Breast epithelium (tissue), 4 donors: ENCODE measurements around the gene ZFP62. TPM values are rescaled to one million over a fixed set of nuclear protein-coding genes. Genes with fewer than 3 reads are reported as not detected.

ENCODE experiments used
- DNase-seq, 2 donors: peaks; one replicate each; pipeline ENCODE4 v3.0.0-alpha.2; 2019; ENCODE audit warnings: low spot score in 2 of 2
- H3K27ac ChIP-seq, 2 donors: fragments of 200-600 bp; sonication (generic) in 1 of 2; one replicate each; pipeline ENCODE4 v1.5.1; 2016 to 2019; ENCODE audit warnings: mild to moderate bottlenecking in 1 of 2
- H3K27me3 ChIP-seq, 2 donors: fragments of 200-600 bp; sonication (generic) in 1 of 2; one replicate each; pipeline versions ENCODE4 v1.5.1 to v1.6.0; 2017 to 2019; ENCODE audit warnings: control low read depth in 1 of 2, mild to moderate bottlenecking in 1 of 2
- H3K36me3 ChIP-seq: fragments of 200-600 bp; one replicate; pipeline ENCODE4 v1.5.1; 2019
- H3K4me1 ChIP-seq, 2 donors: fragments of 200-600 bp; sonication (generic); one replicate each; pipeline ENCODE4 v1.5.1; 2016 to 2019; ENCODE audit warnings: control low read depth in 1 of 2
- H3K4me3 ChIP-seq, 3 donors: fragments of 200-600 bp; sonication (generic); 1 replicate in 2 of 3; 2 replicates in 1 of 3; pipeline ENCODE4 v1.5.1; 2016 to 2019; ENCODE audit warnings: mild to moderate bottlenecking in 3 of 3, moderate library complexity in 2 of 3
- H3K9me3 ChIP-seq, 2 donors: fragments of 200-600 bp; sonication (generic) in 1 of 2; one replicate each; pipeline ENCODE4 v1.5.1; 2016 to 2019; ENCODE audit warnings: control low read depth in 1 of 2
- CTCF ChIP-seq, 3 donors: fragments of 450-650 bp; IDR thresholded peaks; one replicate each; pipeline ENCODE4 v1.5.1; 2016 to 2017; ENCODE audit warnings: antibody characterized with exemption in 3 of 3, mild to moderate bottlenecking in 3 of 3, moderate library complexity in 3 of 3
- POLR2A ChIP-seq: fragments of 450-650 bp; IDR thresholded peaks from one replicate; pipeline ENCODE4 v1.6.1; 2016; ENCODE audit warnings: antibody characterized with exemption, mild to moderate bottlenecking, moderate library complexity
- POLR2AphosphoS5 ChIP-seq, 3 donors: sonication (generic); formaldehyde crosslinking; IDR thresholded peaks; one replicate each; pipeline ENCODE4 v1.6.1; 2017; ENCODE audit warnings: antibody characterized with exemption in 3 of 3
- intact Hi-C: fragments of 100-400 bp; cut with DNase I; formaldehyde crosslinking; loops from one replicate; pipeline ENCODE4 v1.15.1; 2023; ENCODE audit warnings: low total_unique reads
- total RNA-seq, 3 donors: library from RNA; depleted of rRNA; stranded (reverse); fragments of >200 nt; gene quantifications; one replicate each; pipeline ENCODE4 v1.1.0, GENCODE V29; 2016

The ZFP62 gene
- total RNA-seq, 3 donors from 2014 or later, result 18.6 to 49.6 (median 35.4) TPM

- Histone ChIP-seq H3K9me3 (peaks cover 6 to 7% of the 10 kb centered on the region in 2 donors), H3K4me1 (no peaks in the 10 kb centered on the region), H3K27me3 (no peaks in the 10 kb centered on the region), H3K27ac (no peak overlapping the region), H3K4me3 (no peak overlapping the region), H3K36me3 (no peaks in the 10 kb centered on the region)
- intact Hi-C loops, result no loop called here
- DNase-seq, result no peak
- TF ChIP-seq POLR2A (no peak), CTCF (IDR thresholded peaks at IDR 0.05) (no peak), POLR2AphosphoS5 (IDR thresholded peaks at IDR 0.05) (no peak)
Measured at GRCh38 chr5:180844432-180844831, 16.6 kb downstream of the ZFP62 start.

GRCh38 chr5:180839935-180840334 lies 21.1 kb downstream of the ZFP62 start:
- TF ChIP-seq POLR2AphosphoS5 (IDR thresholded peaks at IDR 0.05), result no peak
- no peak for TF ChIP-seq CTCF (IDR thresholded peaks at IDR 0.05)
- TF ChIP-seq POLR2A, result no peak
- no peak for DNase-seq

GRCh38 chr5:180839227-180839626 lies 21.8 kb downstream of the ZFP62 start:
- intact Hi-C loops, result no loop called here
- Histone ChIP-seq H3K27ac (no peak overlapping the region), H3K4me1 (no peaks in the 10 kb centered on the region), H3K4me3 (no peak overlapping the region), H3K27me3 (no peaks in the 10 kb centered on the region), H3K36me3 (no peaks in the 10 kb centered on the region), H3K9me3 (no peaks in the 10 kb centered on the region)
- no peak for DNase-seq
- TF ChIP-seq POLR2A, result no peak
- no peak for TF ChIP-seq POLR2AphosphoS5 (IDR thresholded peaks at IDR 0.05)
- no peak for TF ChIP-seq CTCF (IDR thresholded peaks at IDR 0.05)

More at GRCh38 chr5:180839935-180840334, 21.1 kb downstream of the ZFP62 start:
- Histone ChIP-seq H3K4me3 (no peak overlapping the region), H3K4me1 (no peaks in the 10 kb centered on the region), H3K9me3 (no peaks in the 10 kb centered on the region), H3K36me3 (no peaks in the 10 kb centered on the region), H3K27ac (no peak overlapping the region), H3K27me3 (no peaks in the 10 kb centered on the region)
- intact Hi-C loops, result no loop called here

- no peaks in the 10 kb centered on the region for H3K36me3 ChIP-seq
- H3K27ac ChIP-seq, result no peak overlapping the region
- H3K27me3 ChIP-seq, result no peaks in the 10 kb centered on the region
- H3K4me3 ChIP-seq, result no peak overlapping the region
- H3K4me1 ChIP-seq, result peaks cover 5% of the 10 kb centered on the region in 2 donors
- intact Hi-C loops, result no loop called here
- DNase-seq, result no peak
- no peaks in the 10 kb centered on the region for H3K9me3 ChIP-seq
- TF ChIP-seq POLR2A, result no peak
- TF ChIP-seq POLR2AphosphoS5 (IDR thresholded peaks at IDR 0.05), result no peak
- TF ChIP-seq CTCF (IDR thresholded peaks at IDR 0.05), result no peak
Measured at GRCh38 chr5:180837478-180837877, 23.6 kb downstream of the ZFP62 start.

GRCh38 chr5:180832638-180833068 lies 28.4 kb downstream of the ZFP62 start:
- H3K4me3 ChIP-seq, result peak overlapping the region; percentile 77 to 91 (median 82)
- intact Hi-C loops, result no loop called here
- peak overlapping the region; percentile 97 to 99 for H3K27ac ChIP-seq
- no peaks in the 10 kb centered on the region for H3K9me3 ChIP-seq
- H3K36me3 ChIP-seq, result no peaks in the 10 kb centered on the region
- TF ChIP-seq CTCF (IDR thresholded peaks at IDR 0.05) (no peak), POLR2A (no peak), POLR2AphosphoS5 (IDR thresholded peaks at IDR 0.05) (no peak)
- DNase-seq, result no peak
- peaks cover 9 to 20% of the 10 kb centered on the region in 2 donors for H3K4me1 ChIP-seq
- H3K27me3 ChIP-seq, result no peaks in the 10 kb centered on the region
